Left ventricle myocardium inferior (tissue), 1 donor: Measurements from ENCODE around the gene TNFRSF14. TPM values are rescaled to one million over a fixed set of nuclear protein-coding genes. Genes with fewer than 3 reads are reported as not detected.

Experiments used
- DNase-seq: peaks from one replicate; pipeline ENCODE4 v3.0.0-alpha.2; 2020
- H3K27ac ChIP-seq: fragments of 200-600 bp; replicated peaks from 2 replicates; pipeline ENCODE4 v1.8.0; 2021
- H3K27me3 ChIP-seq: fragments of 200-600 bp; 2 replicates; pipeline ENCODE4 v1.8.0; 2021; ENCODE audit warnings: low read depth
- H3K36me3 ChIP-seq: fragments of 200-600 bp; 2 replicates; pipeline ENCODE4 v1.8.0; 2021
- H3K4me1 ChIP-seq: fragments of 200-600 bp; 2 replicates; pipeline ENCODE4 v1.8.0; 2021
- H3K4me3 ChIP-seq: fragments of 200-600 bp; 2 replicates; pipeline ENCODE4 v1.8.0; 2021; ENCODE audit warnings: mild to moderate bottlenecking, moderate library complexity
- H3K9me3 ChIP-seq: fragments of 200-600 bp; replicated peaks from 2 replicates; pipeline ENCODE4 v1.8.0; 2021
- CTCF ChIP-seq: fragments of 200-600 bp; IDR thresholded peaks from 2 replicates; pipeline ENCODE4 v1.8.0; 2021; ENCODE audit warnings: antibody characterized with exemption, mild to moderate bottlenecking, borderline replicate concordance
- intact Hi-C: fragments of 100-400 bp; cut with micrococcal nuclease; formaldehyde crosslinking; loops from one replicate; pipeline ENCODE4 v1.11.0; 2022
- total RNA-seq: library from RNA; stranded (reverse); fragmentation: NEBNext Ultra II Directional; extraction: Animal tissue kit (Norgen Biotek cat#: 25700); gene quantifications from one replicate; pipeline ENCODE4 v1.2.1, GENCODE V29; 2021
- donor health status: DM: no; HTN: yes; CAD: no; lungs with severe emphysema.

Gene TNFRSF14
- total RNA-seq, 1 donor from 2014 or later, result 13.7 TPM

- no peak overlapping the region for H3K4me3 ChIP-seq
- H3K9me3 ChIP-seq, result no peaks in the 10 kb centered on the region
- peaks cover 69% of the 10 kb centered on the region for H3K27me3 ChIP-seq
- H3K36me3 ChIP-seq, result no peaks in the 10 kb centered on the region
- H3K27ac ChIP-seq, result no peak overlapping the region
- TF ChIP-seq CTCF, result peak; percentile 31
- peaks cover 61% of the 10 kb centered on the region for H3K4me1 ChIP-seq
- intact Hi-C loops, result no loop called here
- DNase-seq, result no peak
These were observed 16.8 kb upstream of the TNFRSF14 start for GRCh38 chr1:2539312-2539907.

- H3K4me3 ChIP-seq, result peak overlapping the region; percentile 29
- H3K36me3 ChIP-seq, result no peaks in the 10 kb centered on the region
- no peak for TF ChIP-seq CTCF
- intact Hi-C loops, result no loop called here
- peak overlapping the region; percentile 59 for H3K27ac ChIP-seq
- no peak for DNase-seq
- H3K4me1 ChIP-seq, result peaks cover 61% of the 10 kb centered on the region
- peaks cover 54% of the 10 kb centered on the region for H3K27me3 ChIP-seq
- H3K9me3 ChIP-seq, result no peaks in the 10 kb centered on the region
These were observed 15.2 kb upstream of the TNFRSF14 start for GRCh38 chr1:2540816-2541492.

GRCh38 chr1:2541619-2542245, 14.4 kb upstream of the TNFRSF14 start:
- peaks cover 69% of the 10 kb centered on the region for H3K4me1 ChIP-seq
- H3K27me3 ChIP-seq, result peaks cover 46% of the 10 kb centered on the region
- no peaks in the 10 kb centered on the region for H3K36me3 ChIP-seq
- H3K9me3 ChIP-seq, result no peaks in the 10 kb centered on the region
- H3K4me3 ChIP-seq, result no peak overlapping the region
- TF ChIP-seq CTCF, result no peak
- intact Hi-C loops, result no loop called here
- peak overlapping the region; percentile 59 for H3K27ac ChIP-seq
- DNase-seq, result peak; percentile 76

GRCh38 chr1:2542246-2542915, 13.8 kb upstream of the TNFRSF14 start:
- DNase-seq, result no peak
- H3K27ac ChIP-seq, result peak overlapping the region; percentile 59
- no peak overlapping the region for H3K4me3 ChIP-seq
- peaks cover 40% of the 10 kb centered on the region for H3K27me3 ChIP-seq
- intact Hi-C loops, result no loop called here
- no peaks in the 10 kb centered on the region for H3K9me3 ChIP-seq
- H3K36me3 ChIP-seq, result no peaks in the 10 kb centered on the region
- H3K4me1 ChIP-seq, result peaks cover 75% of the 10 kb centered on the region
- TF ChIP-seq CTCF, result no peak

- DNase-seq, result no peak
- Histone ChIP-seq H3K36me3 (no peaks in the 10 kb centered on the region), H3K4me1 (peaks cover 86% of the 10 kb centered on the region), H3K9me3 (no peaks in the 10 kb centered on the region), H3K27ac (peak overlapping the region; percentile 97), H3K4me3 (no peak overlapping the region), H3K27me3 (peaks cover 32% of the 10 kb centered on the region)
- TF ChIP-seq CTCF, result no peak
- intact Hi-C loops, result no loop called here
These were observed 12.6 kb upstream of the TNFRSF14 start for GRCh38 chr1:2543543-2544092.
